ENCODE measurements around the gene TCF3. TPM values are rescaled to one million over a fixed set of nuclear protein-coding genes. Genes with fewer than 3 reads are reported as not detected.

TCF3 gene
- total and polyA plus RNA-seq, 10 of the 15 experiments (the other 5 are each of a cell fraction or from before 2014, with no cell fraction given): 6.7 to 282 (median 70.7) TPM

GRCh38 chr19:1560286-1560882 lies 92.0 kb downstream of the TCF3 start:
- in situ Hi-C loops (cut with MboI): no loop called here
- no peaks in the 10 kb centered on the region for H3K9me3 ChIP-seq (replicated peaks; ENCODE audit: control insufficient read depth, insufficient read depth, low read length)
- TF ChIP-seq MEF2B (IDR thresholded peaks at IDR 0.05; ENCODE audit: partially characterized antibody, poor library complexity, severe bottlenecking): no peak
- TF ChIP-seq CBFB (IDR thresholded peaks at IDR 0.05; ENCODE audit: low read depth): no peak
- TF ChIP-seq CTCF (IDR thresholded peaks at IDR 0.05 in 2 of 3, conservative IDR thresholded peaks at IDR 0.05 in 1 of 3; ENCODE audit: control insufficient read depth in 2 of 3, extremely low read depth in 1 of 3, insufficient read depth in 1 of 3, low read depth in 3 of 3, low read length in 3 of 3): no peak
- no peak for TF ChIP-seq RBBP5 (conservative IDR thresholded peaks at IDR 0.05)
- TF ChIP-seq ZZZ3 (IDR thresholded peaks at IDR 0.05; ENCODE audit: control insufficient read depth, insufficient read length, low read depth): no peak
- no peak for TF ChIP-seq SPI1 (IDR thresholded peaks at IDR 0.05; ENCODE audit: borderline replicate concordance, insufficient read depth, low read depth, low read length)
- TF ChIP-seq, protein P1, sequence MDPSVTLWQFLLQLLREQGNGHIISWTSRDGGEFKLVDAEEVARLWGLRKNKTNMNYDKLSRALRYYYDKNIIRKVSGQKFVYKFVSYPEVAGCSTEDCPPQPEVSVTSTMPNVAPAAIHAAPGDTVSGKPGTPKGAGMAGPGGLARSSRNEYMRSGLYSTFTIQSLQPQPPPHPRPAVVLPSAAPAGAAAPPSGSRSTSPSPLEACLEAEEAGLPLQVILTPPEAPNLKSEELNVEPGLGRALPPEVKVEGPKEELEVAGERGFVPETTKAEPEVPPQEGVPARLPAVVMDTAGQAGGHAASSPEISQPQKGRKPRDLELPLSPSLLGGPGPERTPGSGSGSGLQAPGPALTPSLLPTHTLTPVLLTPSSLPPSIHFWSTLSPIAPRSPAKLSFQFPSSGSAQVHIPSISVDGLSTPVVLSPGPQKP (IDR thresholded peaks at IDR 0.05; ENCODE audit: low read depth, low read length): no peak
- TF ChIP-seq SMAD1 (IDR thresholded peaks at IDR 0.05; ENCODE audit: low read depth, partially characterized antibody): no peak
- TF ChIP-seq NRF1 (conservative IDR thresholded peaks at IDR 0.05; ENCODE audit: low read depth, low read length): no peak
- no peak for TF ChIP-seq ZNF384 (IDR thresholded peaks at IDR 0.05; ENCODE audit: borderline replicate concordance, low read depth, low read length)
- no peak for TF ChIP-seq NFYB (IDR thresholded peaks at IDR 0.05; ENCODE audit: insufficient read depth, low read depth, low read length)
- TF ChIP-seq SIN3A (IDR thresholded peaks at IDR 0.05; ENCODE audit: low read depth, low read length): no peak
- no peak for TF ChIP-seq EP300 (IDR thresholded peaks at IDR 0.05; ENCODE audit: borderline replicate concordance in 1 of 2, control insufficient read depth in 1 of 2, low read depth in 2 of 2, low read length in 2 of 2)
- TF ChIP-seq, protein P2, sequence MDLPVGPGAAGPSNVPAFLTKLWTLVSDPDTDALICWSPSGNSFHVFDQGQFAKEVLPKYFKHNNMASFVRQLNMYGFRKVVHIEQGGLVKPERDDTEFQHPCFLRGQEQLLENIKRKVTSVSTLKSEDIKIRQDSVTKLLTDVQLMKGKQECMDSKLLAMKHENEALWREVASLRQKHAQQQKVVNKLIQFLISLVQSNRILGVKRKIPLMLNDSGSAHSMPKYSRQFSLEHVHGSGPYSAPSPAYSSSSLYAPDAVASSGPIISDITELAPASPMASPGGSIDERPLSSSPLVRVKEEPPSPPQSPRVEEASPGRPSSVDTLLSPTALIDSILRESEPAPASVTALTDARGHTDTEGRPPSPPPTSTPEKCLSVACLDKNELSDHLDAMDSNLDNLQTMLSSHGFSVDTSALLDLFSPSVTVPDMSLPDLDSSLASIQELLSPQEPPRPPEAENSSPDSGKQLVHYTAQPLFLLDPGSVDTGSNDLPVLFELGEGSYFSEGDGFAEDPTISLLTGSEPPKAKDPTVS (IDR thresholded peaks at IDR 0.05; ENCODE audit: low read depth, low read length): no peak
- no peak for TF ChIP-seq STAT1 (conservative IDR thresholded peaks at IDR 0.05)
- TF ChIP-seq MEF2A (IDR thresholded peaks at IDR 0.05; ENCODE audit: insufficient read depth, low read depth, low read length): no peak
- TF ChIP-seq SUZ12 (IDR thresholded peaks at IDR 0.05; ENCODE audit: unreplicated experiment): no peak
- TF ChIP-seq RUNX3 (IDR thresholded peaks at IDR 0.05; ENCODE audit: low read length): no peak
- no peak for TF ChIP-seq E2F4 (IDR thresholded peaks at IDR 0.05; ENCODE audit: low read depth, low read length)
- DNase-seq (ENCODE audit: low read depth, low spot score) (no peak), FAIRE-seq (no peak), ATAC-seq (no peak)
- no peak overlapping the region for H3K4me3 ChIP-seq
- 27% methylated on average over 25 of the region's 25 CpGs for WGBS (ENCODE audit: insufficient coverage, insufficient replicate concordance, low lambda C conversion rate, missing lambda C conversion rate)
- ChIA-PET POLR2A (interaction anchor here (0.6 kb wide), 1 partner anchor 239 kb away, joined by 5 read pairs; no protein-coding TSS in a partner anchor), RAD21 (ENCODE audit: unreplicated experiment) (no interaction called here), CTCF (no interaction called here), SMC1A (ENCODE audit: uncharacterized antibody, unreplicated experiment) (no interaction called here)
- no peaks in the 10 kb centered on the region for H3K36me3 ChIP-seq (ENCODE audit: control insufficient read depth in 2 of 2, insufficient read depth in 2 of 2, low read length in 1 of 2)
- no peaks in the 10 kb centered on the region for H3K79me2 ChIP-seq (ENCODE audit: control insufficient read depth, insufficient read depth, low read length)
- H3K9ac ChIP-seq (ENCODE audit: control insufficient read depth, insufficient read depth, low read length): no peak overlapping the region
- no peak overlapping the region for H3K4me2 ChIP-seq (ENCODE audit: control insufficient read depth, insufficient read depth)
- H2AFZ ChIP-seq (ENCODE audit: control insufficient read depth, low read depth, low read length): no peak overlapping the region
- no peaks in the 10 kb centered on the region for H3K4me1 ChIP-seq (ENCODE audit: control insufficient read depth, insufficient read depth, low read length)
- no peak overlapping the region for H3K27ac ChIP-seq (ENCODE audit: control insufficient read depth, insufficient read depth)
- intact Hi-C loops (cut with micrococcal nuclease; ENCODE audit: unreplicated experiment): no loop called here
- no TSS peak for BruUV-seq (replicated peaks)
- no peaks in the 10 kb centered on the region for H3K27me3 ChIP-seq (replicated peaks in 1 of 2; ENCODE audit: control insufficient read depth in 2 of 2, insufficient read depth in 2 of 2, low read length in 1 of 2)
- H4K20me1 ChIP-seq (ENCODE audit: control insufficient read depth, insufficient read depth): no peaks in the 10 kb centered on the region

Measured in GM12878 (cell line).